Activated effector memory CD4-positive, alpha-beta T cell treated with Interleukin-2 at 50 U/mL for 16 hours (primary cell): ENCODE results near the gene DBNDD1.

Experiments used
- DNase-seq: peaks from one replicate; pipeline ENCODE4 v3.0.0-alpha.2; 2020

DBNDD1 gene

DNA sequence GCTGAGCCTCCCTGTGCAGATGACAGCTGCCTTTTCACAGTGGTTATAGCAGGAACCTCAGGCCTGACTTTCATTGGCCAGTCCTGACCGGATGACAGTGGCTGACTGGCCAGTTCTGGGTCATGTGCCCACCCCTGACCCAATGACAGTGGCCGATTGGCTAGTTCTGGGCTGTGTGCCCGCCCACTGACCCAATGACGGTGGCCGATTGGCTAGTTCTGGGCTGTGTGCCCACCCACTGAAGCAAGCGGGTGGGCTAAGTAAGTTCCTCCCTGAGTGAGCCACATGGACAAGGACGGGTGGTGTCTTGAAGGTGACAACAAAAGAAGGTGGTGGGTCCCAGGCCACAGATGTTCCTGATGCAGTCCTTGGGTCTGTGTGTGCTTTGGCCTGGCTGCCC lies 61.2 kb downstream of the DBNDD1 start:
- DNase-seq: no peak

DNA sequence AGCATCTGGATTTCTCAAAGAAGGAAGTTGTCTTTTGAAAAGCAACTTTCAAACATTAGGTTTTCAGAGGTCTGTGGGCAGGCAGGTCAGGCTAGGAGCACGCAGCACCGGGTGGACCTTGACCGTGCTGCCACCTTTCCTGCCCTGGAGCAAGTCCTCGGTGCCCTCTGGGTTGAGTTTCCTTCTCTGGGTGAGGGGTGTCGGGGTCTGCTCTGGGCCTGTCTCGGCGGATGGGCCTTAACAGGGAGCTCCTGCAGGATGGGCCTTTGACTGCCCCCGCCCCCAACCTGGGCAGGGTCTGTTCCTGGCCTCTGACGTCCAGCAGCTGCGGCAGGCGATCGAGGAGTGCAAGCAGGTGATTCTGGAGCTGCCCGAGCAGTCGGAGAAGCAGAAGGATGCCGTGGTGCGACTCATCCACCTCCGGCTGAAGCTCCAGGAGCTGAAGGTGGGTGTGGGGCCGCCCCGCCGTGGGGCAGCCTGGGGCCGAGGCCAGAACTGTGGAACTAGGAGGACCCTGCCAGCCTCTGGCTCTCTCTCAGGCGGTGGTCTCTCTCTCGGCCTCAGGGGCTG lies 62.0 kb downstream of the DBNDD1 start:
- DNase-seq: no peak

GRCh38 chr16:89956505-89957215 lies 62.6 kb downstream of the DBNDD1 start:
- DNase-seq: no peak

GRCh38 chr16:89955001-89955685 lies 64.1 kb downstream of the DBNDD1 start:
- DNase-seq: no peak
